ENCODE results near the gene CYB561D2.

Gene CYB561D2

GRCh38 chr3:50388720-50389413 is 38.2 kb downstream of the CYB561D2 start:
- H3K9ac ChIP-seq (ENCODE audit: low read length) = no peak overlapping the region
- no peaks in the 10 kb centered on the region for H3K9me3 ChIP-seq (replicated peaks; ENCODE audit: insufficient read depth, low read length)
- H2AFZ ChIP-seq (ENCODE audit: low read length) = no peak overlapping the region
- no peak overlapping the region for H3K4me3 ChIP-seq (ENCODE audit: low read length)
- no peak for TF ChIP-seq CTCF (IDR thresholded peaks at IDR 0.05; ENCODE audit: low read length)
- H3K79me2 ChIP-seq (ENCODE audit: low read length) = no peaks in the 10 kb centered on the region
- no peaks in the 10 kb centered on the region for H3F3A ChIP-seq (ENCODE audit: insufficient read depth, low read length)
- H3K4me1 ChIP-seq (ENCODE audit: low read length) = no peaks in the 10 kb centered on the region
- no peaks in the 10 kb centered on the region for H4K20me1 ChIP-seq (ENCODE audit: insufficient read depth, low read length)
- peaks cover 80% of the 10 kb centered on the region for H3K27me3 ChIP-seq (replicated peaks; ENCODE audit: insufficient read depth, low read length)
- H3K27ac ChIP-seq (ENCODE audit: low read length) = no peak overlapping the region
- no peak overlapping the region for H3K4me2 ChIP-seq (ENCODE audit: low read depth, low read length)
- no peak for DNase-seq
- no peaks in the 10 kb centered on the region for H3K36me3 ChIP-seq (replicated peaks; ENCODE audit: insufficient read depth, low read length)
- no peaks in the 10 kb centered on the region for H3K9me2 ChIP-seq (replicated peaks; ENCODE audit: insufficient read depth, low read length)

GRCh38 chr3:50389414-50389767 is 38.7 kb downstream of the CYB561D2 start:
- TF ChIP-seq CTCF (IDR thresholded peaks at IDR 0.05; ENCODE audit: low read length) (no peak), EZH2phosphoT487 (IDR thresholded peaks at IDR 0.05; ENCODE audit: low read length) (no peak)

GRCh38 chr3:50390508-50391224 is 40.0 kb downstream of the CYB561D2 start:
- DNase-seq = no peak
- peaks cover 79% of the 10 kb centered on the region for H3K27me3 ChIP-seq (replicated peaks; ENCODE audit: insufficient read depth, low read length)
- H3K9me2 ChIP-seq (replicated peaks; ENCODE audit: insufficient read depth, low read length) = no peaks in the 10 kb centered on the region
- H3F3A ChIP-seq (ENCODE audit: insufficient read depth, low read length) = no peaks in the 10 kb centered on the region
- no peak overlapping the region for H2AFZ ChIP-seq (ENCODE audit: low read length)
- no peaks in the 10 kb centered on the region for H4K20me1 ChIP-seq (ENCODE audit: insufficient read depth, low read length)
- no peaks in the 10 kb centered on the region for H3K4me1 ChIP-seq (ENCODE audit: low read length)
- no peaks in the 10 kb centered on the region for H3K9me3 ChIP-seq (replicated peaks; ENCODE audit: insufficient read depth, low read length)
- no peak for TF ChIP-seq EZH2 (optimal IDR thresholded peaks at IDR 0.05; ENCODE audit: low read depth, low read length)
- no peak for TF ChIP-seq CTCF (IDR thresholded peaks at IDR 0.05; ENCODE audit: low read length)
- no peak for TF ChIP-seq EZH2phosphoT487 (IDR thresholded peaks at IDR 0.05; ENCODE audit: low read length)
- no peaks in the 10 kb centered on the region for H3K36me3 ChIP-seq (replicated peaks; ENCODE audit: insufficient read depth, low read length)
- H3K4me2 ChIP-seq (ENCODE audit: low read depth, low read length) = no peak overlapping the region
- no peak overlapping the region for H3K9ac ChIP-seq (ENCODE audit: low read length)
- no peaks in the 10 kb centered on the region for H3K79me2 ChIP-seq (ENCODE audit: low read length)
- no peak overlapping the region for H3K4me3 ChIP-seq (ENCODE audit: low read length)
- H3K27ac ChIP-seq (ENCODE audit: low read length) = no peak overlapping the region

More at GRCh38 chr3:50389414-50389767, 38.7 kb downstream of the CYB561D2 start:
- Histone ChIP-seq H3K27me3 (replicated peaks; ENCODE audit: insufficient read depth, low read length) (peaks cover 81% of the 10 kb centered on the region), H3K36me3 (replicated peaks; ENCODE audit: insufficient read depth, low read length) (no peaks in the 10 kb centered on the region), H4K20me1 (ENCODE audit: insufficient read depth, low read length) (no peaks in the 10 kb centered on the region), H3K79me2 (ENCODE audit: low read length) (no peaks in the 10 kb centered on the region), H3F3A (ENCODE audit: insufficient read depth, low read length) (no peaks in the 10 kb centered on the region), H3K9me3 (replicated peaks; ENCODE audit: insufficient read depth, low read length) (no peaks in the 10 kb centered on the region), H3K27ac (ENCODE audit: low read length) (no peak overlapping the region), H3K4me1 (ENCODE audit: low read length) (no peaks in the 10 kb centered on the region), H3K4me2 (ENCODE audit: low read depth, low read length) (no peak overlapping the region), H3K9ac (ENCODE audit: low read length) (no peak overlapping the region), H2AFZ (ENCODE audit: low read length) (no peak overlapping the region), H3K9me2 (replicated peaks; ENCODE audit: insufficient read depth, low read length) (no peaks in the 10 kb centered on the region), H3K4me3 (ENCODE audit: low read length) (no peak overlapping the region)
- no peak for DNase-seq

Data from MM.1S (cell line).